Natural killer cell (primary cell): Measurements from ENCODE around the gene SIK3. TPM values are rescaled to one million over a fixed set of nuclear protein-coding genes. Genes with fewer than 3 reads are reported as not detected.

Experiments used
- ATAC-seq, 3 donors: fragments of 150-1000 bp in 2 of 3; fragments of 200-7000 bp in 1 of 3; cut with Tn5 transposase; 1 replicate in 1 of 3; 2 replicates in 2 of 3; pipeline ENCODE4 v1.10.0; 2021; ENCODE audit warnings: mild to moderate bottlenecking in 2 of 3, moderate library complexity in 2 of 3
- DNase-seq, 2 donors: peaks; one replicate each; pipeline versions ENCODE4 v3.0.0 to v3.0.0-alpha.2; 2013 to 2021; ENCODE audit warnings: mixed read lengths in 1 of 2
- H3K27ac ChIP-seq: one replicate; pipeline ENCODE4 v1.5.1; 2013; ENCODE audit warnings: mild to moderate bottlenecking, low read length
- H3K27me3 ChIP-seq: one replicate; pipeline ENCODE4 v1.6.1; 2013; ENCODE audit warnings: low read length; ENCODE audit not compliant: control insufficient read depth, insufficient read depth
- H3K36me3 ChIP-seq: one replicate; pipeline ENCODE4 v1.6.1; 2013; ENCODE audit warnings: low read length; ENCODE audit not compliant: control insufficient read depth, insufficient read depth
- H3K4me1 ChIP-seq: one replicate; pipeline ENCODE4 v1.6.1; 2013; ENCODE audit warnings: low read length; ENCODE audit not compliant: control insufficient read depth, insufficient read depth
- H3K4me3 ChIP-seq: one replicate; pipeline ENCODE4 v1.5.1; 2013; ENCODE audit warnings: low read length
- H3K9me3 ChIP-seq: one replicate; pipeline ENCODE4 v1.6.1; 2013; ENCODE audit warnings: low read length; ENCODE audit not compliant: control insufficient read depth, insufficient read depth
- H3K27ac Mint-ChIP-seq, 2 donors: one replicate each; pipeline ENCODE4 v1.8.0; 2022; ENCODE audit warnings: mild to moderate bottlenecking in 2 of 2, mixed read lengths in 2 of 2, moderate library complexity in 1 of 2
- H3K27me3 Mint-ChIP-seq, 2 donors: one replicate each; pipeline ENCODE4 v1.8.0; 2022; ENCODE audit warnings: low read depth in 2 of 2, mixed read lengths in 2 of 2
- H3K36me3 Mint-ChIP-seq: one replicate; pipeline ENCODE4 v1.8.0; 2022; ENCODE audit warnings: mixed read lengths
- H3K4me1 Mint-ChIP-seq, 2 donors: one replicate each; pipeline ENCODE4 v1.8.0; 2022; ENCODE audit warnings: mixed read lengths in 2 of 2
- H3K4me3 Mint-ChIP-seq: one replicate; pipeline ENCODE4 v1.8.0; 2022; ENCODE audit warnings: mild to moderate bottlenecking, moderate library complexity, mixed read lengths
- H3K9me3 Mint-ChIP-seq, 2 donors: one replicate each; pipeline ENCODE4 v1.8.0; 2022; ENCODE audit warnings: mixed read lengths in 2 of 2
- CTCF ChIP-seq: fragments of 200-600 bp; IDR thresholded peaks from one replicate; pipeline ENCODE4 v1.8.0; 2022; ENCODE audit warnings: antibody characterized with exemption
- WGBS: methylation state at CpG from one replicate; pipeline ENCODE4 v1.1.7; 2013; ENCODE audit warnings: missing lambda C conversion rate; ENCODE audit not compliant: insufficient coverage; 5-methylcytosine and 5-hydroxymethylcytosine counted together
- intact Hi-C: fragments of 100-400 bp; cut with micrococcal nuclease; formaldehyde crosslinking; loops from one replicate; pipeline ENCODE4 v1.14.2; 2022
- total RNA-seq, 4 donors: library from RNA; stranded (reverse); fragments of 120-200 nt in 1 of 4; gene quantifications; one replicate each; pipeline versions ENCODE4 v1.2.3 to v1.2.4, GENCODE V29; 2013 to 2022

Gene SIK3
- total RNA-seq, 3 donors from 2014 or later (not counting 1 experiment from before 2014, with no cell fraction given) = 71.6 to 120 (median 119) TPM

DNA sequence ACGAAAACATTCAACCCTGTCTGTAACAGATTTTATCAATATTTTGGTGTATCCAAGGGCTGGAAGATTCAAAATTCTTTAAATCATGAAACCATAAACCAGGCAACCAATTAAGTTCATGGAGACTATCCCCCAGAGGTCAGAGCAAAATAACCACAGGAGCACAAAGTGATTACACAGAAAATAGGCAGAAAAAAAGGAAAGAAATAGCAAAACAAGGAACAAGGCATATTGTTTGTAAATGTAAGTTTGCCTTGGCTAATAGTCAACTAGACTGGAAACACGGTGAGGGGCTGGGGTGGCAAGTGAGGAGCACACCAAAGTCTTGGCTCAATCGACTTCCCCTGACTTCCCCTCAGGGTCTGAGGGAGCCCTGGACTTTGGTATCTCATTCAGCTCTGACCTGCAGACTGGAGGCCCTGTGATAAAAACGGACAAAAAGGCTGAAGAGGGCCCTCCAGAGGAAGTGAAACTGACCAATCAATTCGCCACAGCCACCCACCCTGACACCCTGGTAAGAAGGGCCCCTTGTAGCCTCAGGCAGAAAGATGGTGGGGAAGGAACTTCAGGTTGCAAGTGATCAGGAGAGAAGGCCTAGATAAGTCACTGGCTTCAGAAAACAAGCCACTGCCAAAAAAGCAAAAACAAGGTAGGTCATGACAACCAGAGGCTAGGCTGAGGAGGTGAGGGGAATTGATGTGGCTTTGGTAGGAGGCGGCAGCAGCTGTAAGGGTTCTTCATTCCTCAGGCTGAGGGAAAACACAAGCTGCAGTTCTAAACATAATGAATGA lies 1.8 kb downstream of the SIK3 start:
- ATAC-seq (no peak), DNase-seq (peak; percentile 26 to 82)
- Histone ChIP-seq H3K27ac (peak overlapping the region; percentile 93), H3K27me3 (no peaks in the 10 kb centered on the region), H3K36me3 (no peaks in the 10 kb centered on the region), H3K4me3 (peak overlapping the region; percentile 90), H3K4me1 (peaks cover 47% of the 10 kb centered on the region), H3K9me3 (no peaks in the 10 kb centered on the region)
- Mint-ChIP-seq H3K4me1 (peaks cover 83% of the 10 kb centered on the region in 2 donors), H3K9me3 (no peaks in the 10 kb centered on the region), H3K27me3 (no peaks in the 10 kb centered on the region), H3K36me3 (peaks cover 8% of the 10 kb centered on the region), H3K27ac (peak overlapping the region; percentile 98), H3K4me3 (peak overlapping the region; percentile 97)
- TF ChIP-seq CTCF = no peak
- 21% methylated on average over 5 of the region's 6 CpGs for WGBS
- intact Hi-C loops = loop anchor here (2.0 to 10.0 kb wide), 2 partner anchors 52 to 166 kb away; no protein-coding TSS in a partner anchor

GRCh38 chr11:117095284-117096161 lies 2.7 kb downstream of the SIK3 start:
- H3K27ac ChIP-seq = peak overlapping the region; percentile 93
- WGBS = 42% methylated on average over 9 of the region's 9 CpGs
- intact Hi-C loops = loop anchor here (2.0 to 10.0 kb wide), 2 partner anchors 51 to 165 kb away; no protein-coding TSS in a partner anchor
- no peak overlapping the region for H3K4me3 ChIP-seq
- Mint-ChIP-seq H3K27me3 (no peaks in the 10 kb centered on the region), H3K27ac (peak overlapping the region; percentile 98), H3K4me1 (peaks cover 79 to 80% of the 10 kb centered on the region in 2 donors), H3K36me3 (peaks cover 8% of the 10 kb centered on the region), H3K9me3 (no peaks in the 10 kb centered on the region), H3K4me3 (peak overlapping the region; percentile 97)
- H3K36me3 ChIP-seq = no peaks in the 10 kb centered on the region
- TF ChIP-seq CTCF = no peak
- no peaks in the 10 kb centered on the region for H3K9me3 ChIP-seq
- H3K4me1 ChIP-seq = peaks cover 47% of the 10 kb centered on the region
- ATAC-seq (peak in 1 of 3 donors; percentile 6), DNase-seq (peak in 1 of 2 donors; percentile 53)
- H3K27me3 ChIP-seq = no peaks in the 10 kb centered on the region

DNA sequence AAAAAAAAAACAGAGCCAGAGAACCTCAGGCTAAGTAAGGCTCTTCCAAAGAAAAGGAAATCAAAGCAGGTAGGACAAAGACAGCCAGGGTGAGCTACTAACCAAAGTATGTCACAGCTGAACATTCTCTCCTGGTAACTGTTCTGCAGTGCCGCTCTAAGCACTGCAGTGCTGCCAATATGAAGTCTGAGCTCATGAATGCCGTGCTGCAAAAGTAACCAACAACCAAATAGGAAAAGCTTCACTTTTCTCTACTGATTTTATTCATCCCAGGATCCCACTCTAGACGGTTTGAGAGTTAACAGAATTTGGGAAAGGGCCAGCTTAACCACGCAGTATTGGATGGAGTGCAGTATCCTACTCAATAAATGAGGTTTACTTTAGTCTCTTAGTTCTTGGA lies 3.5 kb downstream of the SIK3 start:
- DNase-seq (peak in 1 of 2 donors; percentile 41), ATAC-seq (no peak)
- H3K36me3 ChIP-seq = no peaks in the 10 kb centered on the region
- intact Hi-C loops = loop anchor here (10.0 kb wide), 1 partner anchor 50 kb away; no protein-coding TSS in a partner anchor
- WGBS = 33% methylated on average over 4 of the region's 4 CpGs
- H3K4me3 ChIP-seq = no peak overlapping the region
- Mint-ChIP-seq H3K27me3 (no peaks in the 10 kb centered on the region), H3K9me3 (no peaks in the 10 kb centered on the region), H3K4me3 (peak overlapping the region; percentile 97), H3K36me3 (peaks cover 8% of the 10 kb centered on the region), H3K4me1 (peaks cover 82% of the 10 kb centered on the region in 2 donors), H3K27ac (peak overlapping the region; percentile 98)
- no peaks in the 10 kb centered on the region for H3K27me3 ChIP-seq
- peak overlapping the region; percentile 49 for H3K27ac ChIP-seq
- no peaks in the 10 kb centered on the region for H3K9me3 ChIP-seq
- H3K4me1 ChIP-seq = peaks cover 41% of the 10 kb centered on the region
- no peak for TF ChIP-seq CTCF
